MCF 10A (cell line): ENCODE data around the gene TIGD1. TPM values are rescaled to one million over a fixed set of nuclear protein-coding genes. Genes with fewer than 3 reads are reported as not detected.

ENCODE experiments used
- BruUV-seq: library from RNA; stranded (reverse); fragments of 400-500 nt; replicated peaks from 2 replicates; lab custom pipeline; 2021; lab: Mats Ljungman, UMichigan
- CTCF ChIA-PET: fragments of 300-600 bp; sonication (Branson Sonifier 250); formaldehyde crosslinking; extraction: SDS; loops from one replicate; lab custom pipeline; 2021; ENCODE audit warnings: antibody characterized with exemption, inconsistent platforms; lab: Yijun Ruan, JAX
- POLR2A ChIA-PET: fragments of 300-600, 350-650 bp; sonication (Branson Sonifier 250); formaldehyde crosslinking; extraction: SDS; loops from one replicate; lab custom pipeline; 2020; ENCODE audit warnings: antibody characterized with exemption, inconsistent platforms; lab: Yijun Ruan, JAX
- DNase-seq: peaks from one replicate; pipeline ENCODE4 v3.0.0-alpha.2; 2018; ENCODE audit not compliant: unreplicated experiment
- H3K27ac Mint-ChIP-seq: one replicate; pipeline ENCODE4 v1.8.0; 2022; ENCODE audit warnings: mild to moderate bottlenecking, low read depth, mixed read lengths; ENCODE audit not compliant: unreplicated experiment
- H3K27me3 Mint-ChIP-seq: one replicate; pipeline ENCODE4 v1.8.0; 2022; ENCODE audit warnings: mixed read lengths; ENCODE audit not compliant: insufficient read depth, unreplicated experiment
- H3K36me3 Mint-ChIP-seq: one replicate; pipeline ENCODE4 v1.8.0; 2022; ENCODE audit warnings: mild to moderate bottlenecking, moderate library complexity, mixed read lengths; ENCODE audit not compliant: insufficient read depth, unreplicated experiment
- H3K4me1 Mint-ChIP-seq: one replicate; pipeline ENCODE4 v1.8.0; 2022; ENCODE audit warnings: mixed read lengths; ENCODE audit not compliant: insufficient read depth, unreplicated experiment
- H3K4me3 Mint-ChIP-seq: one replicate; pipeline ENCODE4 v1.8.0; 2022; ENCODE audit warnings: mild to moderate bottlenecking, moderate library complexity, mixed read lengths; ENCODE audit not compliant: unreplicated experiment
- H3K9me3 Mint-ChIP-seq: one replicate; pipeline ENCODE4 v1.8.0; 2022; ENCODE audit warnings: mixed read lengths; ENCODE audit not compliant: unreplicated experiment
- CTCF ChIP-seq: fragments of 200-600 bp; IDR thresholded peaks from one replicate; pipeline ENCODE4 v1.8.0; 2022; ENCODE audit warnings: antibody characterized with exemption, mild to moderate bottlenecking; ENCODE audit not compliant: unreplicated experiment
- intact Hi-C: fragments of 100-400 bp; cut with micrococcal nuclease; formaldehyde crosslinking; loops from 2 replicates; pipeline ENCODE4 v1.14.1; 2022
- total RNA-seq: library from RNA; stranded (reverse); gene quantifications from 2 replicates; pipeline ENCODE4 v1.2.3, GENCODE V29; 2022

The TIGD1 gene
- total RNA-seq, 1 experiment from 2014 or later, result 5.2 TPM

DNA sequence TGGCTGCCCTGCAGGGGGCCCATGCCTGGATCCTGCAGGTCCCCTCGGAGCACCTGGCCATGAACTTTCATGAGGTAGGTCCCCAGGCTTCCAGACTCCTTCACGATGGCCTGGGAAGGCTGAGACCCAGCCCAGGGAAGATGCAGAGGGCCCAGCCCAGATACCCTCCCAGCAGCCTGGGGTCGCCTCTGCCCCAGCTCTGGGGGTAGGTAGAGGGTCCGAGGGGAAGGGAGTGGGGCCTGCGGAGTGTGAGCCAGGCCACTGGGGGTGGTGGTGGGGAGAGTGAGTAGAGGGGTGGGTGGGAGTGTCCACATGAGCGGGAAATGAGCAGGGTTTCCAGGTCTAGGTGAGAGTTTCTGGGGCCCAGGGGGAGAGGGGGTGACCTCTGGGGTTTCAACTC is 25.6 kb downstream of the TIGD1 start:
- no peak overlapping the region for H3K4me3 Mint-ChIP-seq
- POLR2A ChIA-PET, result no interaction called here
- peaks cover 5% of the 10 kb centered on the region for H3K4me1 Mint-ChIP-seq
- no peak for TF ChIP-seq CTCF
- H3K27me3 Mint-ChIP-seq, result peaks cover 11% of the 10 kb centered on the region
- BruUV-seq, result no TSS peak
- intact Hi-C loops, result no loop called here
- CTCF ChIA-PET, result interaction anchor here (0.5 kb wide), 1 partner anchor 95 kb away, joined by 4 read pairs; no protein-coding TSS in a partner anchor
- no peaks in the 10 kb centered on the region for H3K9me3 Mint-ChIP-seq
- H3K36me3 Mint-ChIP-seq, result no peaks in the 10 kb centered on the region
- no peak overlapping the region for H3K27ac Mint-ChIP-seq
- DNase-seq, result no peak

DNA sequence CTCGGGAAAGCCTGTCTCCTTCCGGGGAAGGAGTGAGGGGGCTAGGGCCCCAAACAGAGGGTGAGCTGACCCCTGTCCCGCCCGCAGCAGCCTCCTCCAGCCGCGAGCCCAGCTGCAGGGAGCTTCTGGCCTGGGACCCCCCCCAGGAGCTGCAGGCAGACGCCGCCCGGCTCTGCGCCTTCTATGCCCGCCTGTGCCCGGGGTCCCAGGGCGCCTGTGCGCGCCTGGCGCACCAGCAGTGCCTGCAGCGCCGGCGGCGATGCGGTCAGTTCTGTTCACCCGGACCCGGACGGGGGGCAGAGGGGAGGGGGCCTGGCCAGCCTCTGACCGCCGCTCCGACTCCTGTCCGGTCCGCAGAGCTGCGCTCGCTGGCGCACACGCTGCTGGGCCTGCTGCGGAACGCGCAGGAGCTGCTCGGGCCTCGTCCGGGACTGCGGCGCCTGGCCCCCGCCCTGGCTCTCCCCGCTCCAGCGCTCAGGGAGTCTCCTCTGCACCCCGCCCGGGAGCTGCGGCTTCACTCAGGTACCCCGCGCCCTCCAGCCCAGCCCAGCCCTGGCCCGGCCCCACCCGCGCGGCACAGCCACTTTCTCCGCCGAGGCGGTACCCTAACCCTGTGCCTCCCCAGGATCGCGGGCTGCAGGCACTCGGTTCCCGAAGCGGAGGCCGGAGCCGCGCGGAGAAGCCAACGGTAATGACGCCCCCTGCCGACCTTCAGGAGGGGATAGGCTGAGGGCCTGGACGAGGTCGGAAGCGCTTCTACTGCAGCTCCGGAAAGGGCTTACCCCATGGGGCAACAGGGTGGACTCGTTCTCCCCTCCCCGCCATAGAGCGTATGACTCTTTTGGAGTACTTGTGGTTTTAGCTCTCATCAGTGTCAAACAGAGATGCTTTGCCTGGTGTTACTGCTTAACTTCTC is 26.4 kb downstream of the TIGD1 start:
- intact Hi-C loops, result no loop called here
- H3K4me3 Mint-ChIP-seq, result no peak overlapping the region
- no peak for DNase-seq
- H3K27me3 Mint-ChIP-seq, result peaks cover 11% of the 10 kb centered on the region
- no peaks in the 10 kb centered on the region for H3K36me3 Mint-ChIP-seq
- TF ChIP-seq CTCF, result peak; percentile 16
- H3K4me1 Mint-ChIP-seq, result peaks cover 2% of the 10 kb centered on the region
- H3K27ac Mint-ChIP-seq, result no peak overlapping the region
- ChIA-PET POLR2A (no interaction called here), CTCF (interaction anchor here (0.5 to 2.5 kb wide), 6 partner anchors 11 to 673 kb away, joined by 3 to 17 read pairs (median 4); no protein-coding TSS in a partner anchor)
- no peaks in the 10 kb centered on the region for H3K9me3 Mint-ChIP-seq
- no TSS peak for BruUV-seq

DNA sequence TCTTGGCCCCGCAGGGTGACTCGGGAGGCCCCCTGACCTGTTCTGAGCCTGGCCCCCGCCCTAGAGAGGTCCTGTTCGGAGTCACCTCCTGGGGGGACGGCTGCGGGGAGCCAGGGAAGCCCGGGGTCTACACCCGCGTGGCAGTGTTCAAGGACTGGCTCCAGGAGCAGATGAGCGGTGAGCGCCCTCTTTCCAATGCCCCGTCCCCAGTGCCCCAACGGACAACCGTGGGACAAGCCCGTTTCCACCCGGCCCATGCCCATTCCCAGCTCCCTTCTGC is 27.0 kb downstream of the TIGD1 start:
- no peak for DNase-seq
- TF ChIP-seq CTCF, result no peak
- H3K4me3 Mint-ChIP-seq, result no peak overlapping the region
- H3K36me3 Mint-ChIP-seq, result no peaks in the 10 kb centered on the region
- peaks cover 11% of the 10 kb centered on the region for H3K27me3 Mint-ChIP-seq
- no peak overlapping the region for H3K27ac Mint-ChIP-seq
- intact Hi-C loops, result no loop called here
- ChIA-PET CTCF (interaction anchor here (0.7 to 2.5 kb wide), 5 partner anchors 12 to 672 kb away, joined by 3 to 17 read pairs (median 4); no protein-coding TSS in a partner anchor), POLR2A (no interaction called here)
- H3K9me3 Mint-ChIP-seq, result no peaks in the 10 kb centered on the region
- H3K4me1 Mint-ChIP-seq, result no peaks in the 10 kb centered on the region
- no TSS peak for BruUV-seq

DNA sequence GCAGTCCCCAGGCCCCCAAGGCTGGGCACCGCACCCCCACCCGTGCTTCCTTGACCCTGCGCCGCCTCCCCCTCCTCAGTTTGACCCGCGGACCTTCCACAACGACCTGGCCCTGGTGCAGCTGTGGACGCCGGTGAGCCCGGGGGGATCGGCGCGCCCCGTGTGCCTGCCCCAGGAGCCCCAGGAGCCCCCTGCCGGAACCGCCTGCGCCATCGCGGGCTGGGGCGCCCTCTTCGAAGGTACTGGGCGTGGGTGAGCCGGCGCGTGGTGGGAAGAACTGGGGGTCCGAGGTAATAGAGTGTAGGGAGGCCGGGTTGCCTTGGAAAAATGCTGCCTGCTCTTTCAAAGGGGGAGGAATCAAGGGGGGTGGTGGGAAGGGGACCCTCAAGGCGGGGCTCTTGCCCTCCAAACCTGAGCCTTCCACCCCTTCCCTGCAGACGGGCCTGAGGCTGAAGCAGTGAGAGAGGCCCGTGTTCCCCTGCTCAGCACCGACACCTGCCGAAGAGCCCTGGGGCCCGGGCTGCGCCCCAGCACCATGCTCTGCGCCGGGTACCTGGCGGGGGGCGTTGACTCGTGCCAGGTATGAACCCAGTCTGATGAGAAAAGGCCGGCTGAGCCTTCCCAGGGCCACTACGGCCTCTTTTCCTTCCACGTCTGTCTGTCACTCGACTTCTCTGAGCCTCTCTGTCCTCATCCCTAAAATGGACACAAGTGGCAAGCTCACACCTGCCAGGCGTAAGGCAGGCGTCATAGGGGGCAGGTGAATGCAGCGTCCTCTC is 27.5 kb downstream of the TIGD1 start:
- no peak for TF ChIP-seq CTCF

More for the DNA sequence above, 27.5 kb downstream of the TIGD1 start:
- no peaks in the 10 kb centered on the region for H3K36me3 Mint-ChIP-seq
- CTCF ChIA-PET, result interaction anchor here (0.5 to 2.5 kb wide), 8 partner anchors 8 to 96 kb away, joined by 3 to 17 read pairs (median 4); no protein-coding TSS in a partner anchor
- H3K9me3 Mint-ChIP-seq, result no peaks in the 10 kb centered on the region
- no peak overlapping the region for H3K4me3 Mint-ChIP-seq
- peaks cover 11% of the 10 kb centered on the region for H3K27me3 Mint-ChIP-seq
- H3K27ac Mint-ChIP-seq, result no peak overlapping the region
- H3K4me1 Mint-ChIP-seq, result no peaks in the 10 kb centered on the region
- no peak for DNase-seq
- POLR2A ChIA-PET, result no interaction called here
- intact Hi-C loops, result loop anchor here (1.0 kb wide), 1 partner anchor 79 kb away; no protein-coding TSS in a partner anchor
- no TSS peak for BruUV-seq
